ENCODE measurements around the gene LAGE3. TPM values are rescaled to one million over a fixed set of nuclear protein-coding genes. Genes with fewer than 3 reads are reported as not detected.

The LAGE3 gene
- total and polyA plus RNA-seq, 2 of the 13 experiments (the other 11 are each of a cell fraction or from before 2014, with no cell fraction given), result 7.6 to 12.7 TPM

DNA sequence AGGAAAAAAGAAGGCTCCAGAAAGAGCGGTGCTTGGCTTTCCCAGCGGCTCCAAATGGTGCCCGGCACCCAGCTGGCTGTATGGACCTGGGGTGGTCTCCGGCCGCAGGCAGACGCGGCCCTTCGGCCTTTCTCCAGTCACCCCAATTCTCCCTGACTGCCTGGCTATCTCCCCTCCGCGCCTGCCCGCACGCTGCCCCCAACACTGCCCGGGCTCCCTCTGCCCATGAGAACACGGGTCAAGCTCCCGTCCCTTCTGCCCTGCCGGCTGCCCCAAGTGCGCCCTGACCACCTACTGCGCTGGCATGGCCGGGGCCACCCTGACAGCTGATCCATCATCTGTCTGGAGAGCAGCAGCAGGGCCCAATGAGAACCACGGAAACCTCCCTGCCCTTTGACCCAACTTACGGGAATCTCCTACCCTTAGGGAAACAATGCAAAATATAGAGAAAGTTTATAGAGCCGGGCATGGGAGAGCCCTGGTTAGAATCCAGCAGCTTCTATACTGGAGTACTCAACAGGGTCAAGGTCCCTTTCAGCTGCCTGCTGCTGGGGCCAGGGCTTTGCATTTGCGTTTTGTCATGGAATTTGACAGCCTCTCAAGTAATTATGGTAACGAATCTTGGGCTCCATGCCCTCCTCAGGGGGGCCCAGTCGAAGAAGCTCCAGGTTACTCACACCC, 38.2 kb upstream of the LAGE3 start (continued):
- TF ChIP-seq, protein P1, sequence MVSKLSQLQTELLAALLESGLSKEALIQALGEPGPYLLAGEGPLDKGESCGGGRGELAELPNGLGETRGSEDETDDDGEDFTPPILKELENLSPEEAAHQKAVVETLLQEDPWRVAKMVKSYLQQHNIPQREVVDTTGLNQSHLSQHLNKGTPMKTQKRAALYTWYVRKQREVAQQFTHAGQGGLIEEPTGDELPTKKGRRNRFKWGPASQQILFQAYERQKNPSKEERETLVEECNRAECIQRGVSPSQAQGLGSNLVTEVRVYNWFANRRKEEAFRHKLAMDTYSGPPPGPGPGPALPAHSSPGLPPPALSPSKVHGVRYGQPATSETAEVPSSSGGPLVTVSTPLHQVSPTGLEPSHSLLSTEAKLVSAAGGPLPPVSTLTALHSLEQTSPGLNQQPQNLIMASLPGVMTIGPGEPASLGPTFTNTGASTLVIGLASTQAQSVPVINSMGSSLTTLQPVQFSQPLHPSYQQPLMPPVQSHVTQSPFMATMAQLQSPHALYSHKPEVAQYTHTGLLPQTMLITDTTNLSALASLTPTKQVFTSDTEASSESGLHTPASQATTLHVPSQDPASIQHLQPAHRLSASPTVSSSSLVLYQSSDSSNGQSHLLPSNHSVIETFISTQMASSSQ (IDR thresholded peaks at IDR 0.05; ENCODE audit: low read depth), result no peak
- TF ChIP-seq, protein P1 (CRISPR knock-in tag; IDR thresholded peaks at IDR 0.05; ENCODE audit: borderline replicate concordance), result no peak
- TF ChIP-seq, protein P2, sequence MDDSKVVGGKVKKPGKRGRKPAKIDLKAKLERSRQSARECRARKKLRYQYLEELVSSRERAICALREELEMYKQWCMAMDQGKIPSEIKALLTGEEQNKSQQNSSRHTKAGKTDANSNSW (CRISPR knock-in tag; IDR thresholded peaks at IDR 0.05; ENCODE audit: borderline replicate concordance), result no peak
- TF ChIP-seq ZNF781 (CRISPR knock-in tag; IDR thresholded peaks at IDR 0.05; ENCODE audit: borderline replicate concordance, not compliant biosample characterization), result no peak
- TF ChIP-seq ZMYM3 (CRISPR knock-in tag; IDR thresholded peaks at IDR 0.05), result no peak
- TF ChIP-seq, protein P3, sequence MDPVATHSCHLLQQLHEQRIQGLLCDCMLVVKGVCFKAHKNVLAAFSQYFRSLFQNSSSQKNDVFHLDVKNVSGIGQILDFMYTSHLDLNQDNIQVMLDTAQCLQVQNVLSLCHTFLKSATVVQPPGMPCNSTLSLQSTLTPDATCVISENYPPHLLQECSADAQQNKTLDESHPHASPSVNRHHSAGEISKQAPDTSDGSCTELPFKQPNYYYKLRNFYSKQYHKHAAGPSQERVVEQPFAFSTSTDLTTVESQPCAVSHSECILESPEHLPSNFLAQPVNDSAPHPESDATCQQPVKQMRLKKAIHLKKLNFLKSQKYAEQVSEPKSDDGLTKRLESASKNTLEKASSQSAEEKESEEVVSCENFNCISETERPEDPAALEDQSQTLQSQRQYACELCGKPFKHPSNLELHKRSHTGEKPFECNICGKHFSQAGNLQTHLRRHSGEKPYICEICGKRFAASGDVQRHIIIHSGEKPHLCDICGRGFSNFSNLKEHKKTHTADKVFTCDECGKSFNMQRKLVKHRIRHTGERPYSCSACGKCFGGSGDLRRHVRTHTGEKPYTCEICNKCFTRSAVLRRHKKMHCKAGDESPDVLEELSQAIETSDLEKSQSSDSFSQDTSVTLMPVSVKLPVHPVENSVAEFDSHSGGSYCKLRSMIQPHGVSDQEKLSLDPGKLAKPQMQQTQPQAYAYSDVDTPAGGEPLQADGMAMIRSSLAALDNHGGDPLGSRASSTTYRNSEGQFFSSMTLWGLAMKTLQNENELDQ (CRISPR knock-in tag; IDR thresholded peaks at IDR 0.05; ENCODE audit: borderline replicate concordance), result no peak
- TF ChIP-seq, protein P4, sequence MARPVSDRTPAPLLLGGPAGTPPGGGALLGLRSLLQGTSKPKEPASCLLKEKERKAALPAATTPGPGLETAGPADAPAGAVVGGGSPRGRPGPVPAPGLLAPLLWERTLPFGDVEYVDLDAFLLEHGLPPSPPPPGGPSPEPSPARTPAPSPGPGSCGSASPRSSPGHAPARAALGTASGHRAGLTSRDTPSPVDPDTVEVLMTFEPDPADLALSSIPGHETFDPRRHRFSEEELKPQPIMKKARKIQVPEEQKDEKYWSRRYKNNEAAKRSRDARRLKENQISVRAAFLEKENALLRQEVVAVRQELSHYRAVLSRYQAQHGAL (CRISPR knock-in tag; IDR thresholded peaks at IDR 0.05; ENCODE audit: not compliant biosample characterization), result no peak
- 0 out of 2 replicates have a peak, but pooled peaks have one; percentile 25 for TF ChIP-seq ZNF772 (CRISPR knock-in tag; IDR thresholded peaks at IDR 0.05)
- TF ChIP-seq AKAP8 (CRISPR knock-in tag; IDR thresholded peaks at IDR 0.05), result no peak
- no peak for TF ChIP-seq ZSCAN31 (CRISPR knock-in tag; IDR thresholded peaks at IDR 0.05; ENCODE audit: low read depth)
- no peak for TF ChIP-seq SP2 (CRISPR knock-in tag; IDR thresholded peaks at IDR 0.05)
- TF ChIP-seq BCL6 (CRISPR knock-in tag; IDR thresholded peaks at IDR 0.05), result no peak
- no peak for TF ChIP-seq MAFK (conservative IDR thresholded peaks at IDR 0.05 in 1 of 2, IDR thresholded peaks at IDR 0.05 in 1 of 2; ENCODE audit: low read length in 2 of 2)
- TF ChIP-seq NFKBIZ (CRISPR knock-in tag; IDR thresholded peaks at IDR 0.05), result no peak
- TF ChIP-seq, protein P5, sequence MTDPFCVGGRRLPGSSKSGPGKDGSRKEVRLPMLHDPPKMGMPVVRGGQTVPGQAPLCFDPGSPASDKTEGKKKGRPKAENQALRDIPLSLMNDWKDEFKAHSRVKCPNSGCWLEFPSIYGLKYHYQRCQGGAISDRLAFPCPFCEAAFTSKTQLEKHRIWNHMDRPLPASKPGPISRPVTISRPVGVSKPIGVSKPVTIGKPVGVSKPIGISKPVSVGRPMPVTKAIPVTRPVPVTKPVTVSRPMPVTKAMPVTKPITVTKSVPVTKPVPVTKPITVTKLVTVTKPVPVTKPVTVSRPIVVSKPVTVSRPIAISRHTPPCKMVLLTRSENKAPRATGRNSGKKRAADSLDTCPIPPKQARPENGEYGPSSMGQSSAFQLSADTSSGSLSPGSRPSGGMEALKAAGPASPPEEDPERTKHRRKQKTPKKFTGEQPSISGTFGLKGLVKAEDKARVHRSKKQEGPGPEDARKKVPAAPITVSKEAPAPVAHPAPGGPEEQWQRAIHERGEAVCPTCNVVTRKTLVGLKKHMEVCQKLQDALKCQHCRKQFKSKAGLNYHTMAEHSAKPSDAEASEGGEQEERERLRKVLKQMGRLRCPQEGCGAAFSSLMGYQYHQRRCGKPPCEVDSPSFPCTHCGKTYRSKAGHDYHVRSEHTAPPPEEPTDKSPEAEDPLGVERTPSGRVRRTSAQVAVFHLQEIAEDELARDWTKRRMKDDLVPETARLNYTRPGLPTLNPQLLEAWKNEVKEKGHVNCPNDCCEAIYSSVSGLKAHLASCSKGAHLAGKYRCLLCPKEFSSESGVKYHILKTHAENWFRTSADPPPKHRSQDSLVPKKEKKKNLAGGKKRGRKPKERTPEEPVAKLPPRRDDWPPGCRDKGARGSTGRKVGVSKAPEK (CRISPR knock-in tag; IDR thresholded peaks at IDR 0.05; ENCODE audit: borderline replicate concordance), result no peak
- no peak for TF ChIP-seq ZNF350 (CRISPR knock-in tag; IDR thresholded peaks at IDR 0.05; ENCODE audit: borderline replicate concordance, low read depth)
